PC-3 (cell line): ENCODE measurements around the gene DMRT1. TPM values are rescaled to one million over a fixed set of nuclear protein-coding genes. Genes with fewer than 3 reads are reported as not detected.
"Not testable (repeated sequence)": the region's sequence is repeated elsewhere in the genome, so short reads cannot be mapped to it uniquely, and the experiment has no call there.

Source experiments
- ATAC-seq: fragments of 200-7000 bp; cut with Tn5 transposase; 2 replicates; pipeline ENCODE4 v1.9.1; 2020; ENCODE audit warnings: mild to moderate bottlenecking, moderate library complexity
- BruUV-seq: library from RNA; stranded (reverse); fragments of 400-500 nt; replicated peaks from 2 replicates; lab custom pipeline; 2021; lab: Mats Ljungman, UMichigan
- CTCF ChIA-PET: fragments of 300-600 bp; sonication (Branson Sonifier 250); formaldehyde crosslinking; loops from one replicate; lab custom pipeline; 2022; ENCODE audit warnings: antibody characterized with exemption; lab: Charles Lee
- POLR2A ChIA-PET: fragments of 300-600 bp; sonication (Branson Sonifier 250); formaldehyde crosslinking; loops from one replicate; lab custom pipeline; 2022; ENCODE audit warnings: antibody characterized with exemption; ENCODE audit not compliant: unreplicated experiment; lab: Charles Lee
- DNase-seq: peaks from one replicate; pipeline ENCODE4 v3.0.0-alpha.2; 2015
- H2AFZ ChIP-seq: fragments of 300-600 bp; sonication (generic); 2 replicates; pipeline ENCODE4 v1.6.0; 2016; ENCODE audit warnings: antibody characterized with exemption, low read length
- H3F3A ChIP-seq: fragments of 300-600 bp; sonication (generic); one replicate; pipeline ENCODE4 v1.6.0; 2017; ENCODE audit warnings: antibody characterized with exemption, low read length, control low read depth, mild to moderate bottlenecking; ENCODE audit not compliant: unreplicated experiment
- H3K27ac ChIP-seq: fragments of 300-600 bp; sonication (generic); 2 replicates; pipeline ENCODE4 v1.5.1; 2016; ENCODE audit warnings: mild to moderate bottlenecking, low read length
- H3K27me3 ChIP-seq: fragments of 300-600 bp; sonication (generic); 2 replicates; pipeline ENCODE4 v1.6.1; 2016; ENCODE audit warnings: low read length, mixed read lengths
- H3K36me3 ChIP-seq: fragments of 300-600 bp; sonication (generic); 2 replicates; pipeline ENCODE4 v1.6.1; 2016; ENCODE audit warnings: low read depth, mixed run types, low read length, mixed read lengths
- H3K4me1 ChIP-seq: fragments of 300-600 bp; sonication (generic); 2 replicates; pipeline ENCODE4 v1.5.1; 2016; ENCODE audit warnings: low read length; ENCODE audit not compliant: insufficient read depth
- H3K4me2 ChIP-seq: fragments of 300-600 bp; sonication (generic); 2 replicates; pipeline ENCODE4 v1.6.0; 2016; ENCODE audit warnings: low read length
- H3K4me3 ChIP-seq: fragments of 300-600 bp; sonication (generic); 2 replicates; pipeline ENCODE4 v1.5.1; 2016; ENCODE audit warnings: mild to moderate bottlenecking, low read length, mixed read lengths
- H3K79me2 ChIP-seq: fragments of 300-600 bp; sonication (generic); 2 replicates; pipeline ENCODE4 v1.6.1; 2017; ENCODE audit warnings: low read length, mixed read lengths
- H3K9ac ChIP-seq: fragments of 300-600 bp; sonication (generic); 2 replicates; pipeline ENCODE4 v1.6.0; 2016; ENCODE audit warnings: mild to moderate bottlenecking, low read length
- H3K9me2 ChIP-seq: fragments of 300-600 bp; sonication (generic); replicated peaks from 2 replicates; pipeline ENCODE4 v1.6.1; 2016; ENCODE audit warnings: mixed run types, low read length, mixed read lengths
- H3K9me3 ChIP-seq: fragments of 300-600 bp; sonication (generic); 2 replicates; pipeline ENCODE4 v1.6.1; 2016; ENCODE audit warnings: low read length, mixed read lengths
- H4K20me1 ChIP-seq: fragments of 300-600 bp; sonication (generic); 2 replicates; pipeline ENCODE4 v1.6.1; 2016; ENCODE audit warnings: low read length, mixed read lengths
- CTCF ChIP-seq: fragments of 300-600 bp; sonication (generic); conservative IDR thresholded peaks from 2 replicates; pipeline ENCODE4 v1.5.1; 2017; ENCODE audit warnings: antibody characterized with exemption, low read depth, mild to moderate bottlenecking, low read length
- EZH2 ChIP-seq: fragments of 300-600 bp; sonication (generic); IDR thresholded peaks from one replicate; pipeline ENCODE4 v1.6.1; 2017; ENCODE audit warnings: antibody characterized with exemption, mild to moderate bottlenecking, low read length; ENCODE audit not compliant: unreplicated experiment
- EZH2phosphoT487 ChIP-seq: fragments of 300-600 bp; sonication (generic); IDR thresholded peaks from 2 replicates; pipeline ENCODE4 v1.6.1; 2018; ENCODE audit warnings: mild to moderate bottlenecking, antibody characterized with exemption, low read length, borderline replicate concordance
- intact Hi-C: fragments of 100-400 bp; cut with micrococcal nuclease; formaldehyde crosslinking; loops from 2 replicates; pipeline ENCODE4 v1.9.0; 2023
- total RNA-seq: library from RNA; depleted of rRNA; stranded (reverse); fragments of >200 nt; gene quantifications from 2 replicates; pipeline ENCODE4 v1.2.3, GENCODE V29; 2014

Gene DMRT1
- total RNA-seq, 1 experiment from 2014 or later, result 0.04 TPM

GRCh38 chr9:912776-913175 lies 71.3 kb downstream of the DMRT1 start:
- POLR2A ChIA-PET, result no interaction called here
- no peak for DNase-seq
- H3F3A ChIP-seq, result no peaks in the 10 kb centered on the region
- H3K27me3 ChIP-seq, result peaks cover 24% of the 10 kb centered on the region
- TF ChIP-seq EZH2 (no peak), EZH2phosphoT487 (no peak), CTCF (no peak)
- no peaks in the 10 kb centered on the region for H3K4me1 ChIP-seq
- no peaks in the 10 kb centered on the region for H3K79me2 ChIP-seq
- no peak overlapping the region for H3K27ac ChIP-seq
- no peaks in the 10 kb centered on the region for H3K36me3 ChIP-seq
- no TSS peak for BruUV-seq
- intact Hi-C loops, result no loop called here
- H3K9me2 ChIP-seq, result no peaks in the 10 kb centered on the region
- no peak overlapping the region for H3K4me2 ChIP-seq
- no peaks in the 10 kb centered on the region for H3K9me3 ChIP-seq
- ATAC-seq, result no peak
- H3K4me3 ChIP-seq, result no peak overlapping the region
- no peaks in the 10 kb centered on the region for H4K20me1 ChIP-seq
- CTCF ChIA-PET, result no interaction called here
- H2AFZ ChIP-seq, result no peak overlapping the region
- no peak overlapping the region for H3K9ac ChIP-seq

GRCh38 chr9:913526-913925 lies 72.0 kb downstream of the DMRT1 start:
- H4K20me1 ChIP-seq, H3K36me3 ChIP-seq, ATAC-seq, H3K79me2 ChIP-seq, BruUV-seq, H3K9ac ChIP-seq, H3K9me2 ChIP-seq, CTCF ChIA-PET, H3F3A ChIP-seq, DNase-seq, H3K4me2 ChIP-seq, H3K4me1 ChIP-seq, H3K4me3 ChIP-seq, H3K27ac ChIP-seq, intact Hi-C loops, H3K9me3 ChIP-seq, H2AFZ ChIP-seq, POLR2A ChIA-PET: not testable (repeated sequence)
- peaks cover 16% of the 10 kb centered on the region for H3K27me3 ChIP-seq

GRCh38 chr9:917730-918129 lies 76.2 kb downstream of the DMRT1 start:
- Histone ChIP-seq H3K79me2 (no peaks in the 10 kb centered on the region), H3K4me2 (peak overlapping the region; percentile 5; the same call in 1 of the 2 replicates), H3K27ac (no peak overlapping the region), H3K36me3 (no peaks in the 10 kb centered on the region), H3K27me3 (peaks cover 18% of the 10 kb centered on the region), H3F3A (no peaks in the 10 kb centered on the region), H3K4me3 (no peak overlapping the region), H3K9ac (no peak overlapping the region), H2AFZ (no peak overlapping the region), H3K9me3 (no peaks in the 10 kb centered on the region), H4K20me1 (no peaks in the 10 kb centered on the region), H3K4me1 (no peaks in the 10 kb centered on the region), H3K9me2 (no peaks in the 10 kb centered on the region)
- CTCF ChIA-PET, result no interaction called here
- BruUV-seq, result no TSS peak
- intact Hi-C loops, result no loop called here
- TF ChIP-seq EZH2phosphoT487, result no peak
- no peak for TF ChIP-seq EZH2
- no peak for TF ChIP-seq CTCF
- POLR2A ChIA-PET, result no interaction called here
- ATAC-seq, result no peak
- DNase-seq, result no peak
